Adrenal gland (tissue), 5 donors: Measurements from ENCODE around the gene IL6R.

Source experiments
- CTCF ChIP-seq, 6 experiments: fragments of 450-650 bp in 4 of 6; fragments of 200-600 bp in 2 of 6; sonication (generic) in 1 of 6; IDR thresholded peaks; 1 replicate in 5 of 6; 2 replicates in 1 of 6; pipeline versions ENCODE4 v1.5.1 to v1.8.0; 2016 to 2021; ENCODE audit warnings: antibody characterized with exemption in 6 of 6, mild to moderate bottlenecking in 2 of 6, moderate library complexity in 1 of 6
- POLR2A ChIP-seq, 2 donors: fragments of 450-650 bp; IDR thresholded peaks; one replicate each; pipeline ENCODE4 v1.6.1; 2017; ENCODE audit warnings: antibody characterized with exemption in 2 of 2, mild to moderate bottlenecking in 2 of 2, moderate library complexity in 1 of 2
- donor health status: DM: no; HTN: no; CAD: no.

GRCh38 chr1:154453574-154454352 is 48.6 kb downstream of the IL6R start:
- no peak for TF ChIP-seq POLR2A (IDR thresholded peaks at IDR 0.05)
- no peak for TF ChIP-seq CTCF (IDR thresholded peaks at IDR 0.05)
